ENCODE measurements around the gene CNTD1. TPM values are rescaled to one million over a fixed set of nuclear protein-coding genes. Genes with fewer than 3 reads are reported as not detected.
"Not testable (repeated sequence)": the region's sequence is repeated elsewhere in the genome, so short reads cannot be mapped to it uniquely, and the experiment has no call there.

CNTD1 gene
- total RNA-seq, 1 experiment from 2014 or later: not detected

DNA sequence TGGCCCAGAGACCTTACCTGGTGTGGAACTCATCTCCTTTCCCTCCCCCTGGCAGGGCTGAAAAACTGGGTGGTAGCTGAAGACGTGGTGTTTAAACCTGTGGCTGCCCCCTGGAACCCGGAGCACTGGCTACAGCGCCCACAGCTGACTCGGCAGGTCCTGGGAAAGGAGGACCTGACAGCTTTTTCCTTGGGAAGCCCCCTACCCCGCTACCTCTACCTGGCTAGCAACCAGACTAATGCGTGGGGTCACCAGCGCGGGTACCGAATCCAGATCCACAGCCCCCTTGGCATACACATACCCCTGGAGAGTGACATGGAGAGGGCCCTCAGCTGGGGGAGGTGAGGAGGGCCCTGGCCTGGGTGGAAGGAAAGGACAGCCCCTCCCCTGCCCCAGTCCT, 50.4 kb downstream of the CNTD1 start:
- Histone ChIP-seq H3K9me3 (no peaks in the 10 kb centered on the region), H3K4me3 (no peak overlapping the region), H3K36me3 (peaks cover 20% of the 10 kb centered on the region), H3K27me3 (no peaks in the 10 kb centered on the region)
- no peak for DNase-seq

DNA sequence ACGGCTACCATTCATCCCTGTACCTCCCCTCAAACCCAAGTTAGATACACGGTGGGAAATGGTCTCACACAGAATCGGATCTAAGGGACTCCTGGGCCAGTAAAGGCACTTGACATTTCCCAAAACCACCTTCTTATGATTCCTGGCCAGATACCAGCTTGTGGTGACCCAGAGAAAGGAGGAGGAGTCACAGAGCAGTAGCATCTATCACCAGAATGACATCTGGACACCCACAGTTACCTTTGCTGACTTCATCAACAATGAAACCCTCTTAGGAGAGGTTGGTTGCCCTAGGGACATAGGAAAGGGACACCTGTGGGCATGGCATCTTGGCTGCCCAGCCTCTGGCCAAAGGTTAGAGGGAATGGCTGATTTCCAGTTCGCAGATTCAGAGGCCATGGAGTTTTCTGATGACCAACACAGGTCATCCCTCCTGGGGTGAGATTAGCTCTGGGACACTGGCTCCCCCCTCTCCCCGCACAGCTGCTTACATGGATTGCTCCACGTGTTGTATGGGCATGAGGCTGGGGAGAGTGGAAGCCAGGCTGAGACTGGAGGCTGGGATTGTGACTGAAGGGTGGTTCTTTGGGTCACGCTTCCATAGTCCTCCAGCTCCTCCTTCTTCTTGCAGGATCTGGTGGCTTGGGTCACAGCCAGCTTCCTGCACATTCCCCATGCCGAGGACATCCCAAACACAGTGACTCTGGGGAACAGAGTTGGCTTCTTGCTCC, 51.0 kb downstream of the CNTD1 start:
- Histone ChIP-seq H3K27me3 (no peaks in the 10 kb centered on the region), H3K9me3 (no peaks in the 10 kb centered on the region), H3K36me3 (peaks cover 14% of the 10 kb centered on the region), H3K4me3 (no peak overlapping the region)
- DNase-seq: no peak

DNA sequence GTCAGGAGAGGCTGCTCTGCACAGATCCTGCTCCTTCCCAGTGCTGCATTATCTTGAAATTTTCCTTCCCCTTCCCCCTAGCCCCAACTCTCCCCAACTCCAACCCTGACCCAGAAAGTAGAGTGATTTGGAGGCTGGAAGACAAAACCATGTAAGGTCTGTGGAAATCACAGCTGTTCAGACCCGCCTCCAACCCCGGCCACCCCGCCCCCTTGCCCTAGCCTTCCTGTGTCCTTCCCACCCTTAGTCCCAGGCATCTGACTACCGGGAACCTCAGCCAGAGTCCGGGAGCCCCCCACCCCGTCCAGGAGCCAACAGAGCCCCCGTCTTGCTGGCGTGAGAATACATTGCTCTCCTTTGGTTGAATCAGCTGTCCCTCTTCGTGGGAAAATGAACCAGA, 52.3 kb downstream of the CNTD1 start, which contains the start of gene AOC3:
Gene AOC3 (plus strand): TSS at position 246 of the 400 bp plus-strand sequence. CDS start 145 bp downstream, at position 391.
- Histone ChIP-seq H3K4me3 (no peak within 1 kb of the TSS), H3K27me3 (no peaks in the 10 kb centered on the region), H3K36me3 (peaks cover under 1% of the 10 kb centered on the region), H3K9me3 (no peaks in the 10 kb centered on the region)
- no peak for DNase-seq

DNA sequence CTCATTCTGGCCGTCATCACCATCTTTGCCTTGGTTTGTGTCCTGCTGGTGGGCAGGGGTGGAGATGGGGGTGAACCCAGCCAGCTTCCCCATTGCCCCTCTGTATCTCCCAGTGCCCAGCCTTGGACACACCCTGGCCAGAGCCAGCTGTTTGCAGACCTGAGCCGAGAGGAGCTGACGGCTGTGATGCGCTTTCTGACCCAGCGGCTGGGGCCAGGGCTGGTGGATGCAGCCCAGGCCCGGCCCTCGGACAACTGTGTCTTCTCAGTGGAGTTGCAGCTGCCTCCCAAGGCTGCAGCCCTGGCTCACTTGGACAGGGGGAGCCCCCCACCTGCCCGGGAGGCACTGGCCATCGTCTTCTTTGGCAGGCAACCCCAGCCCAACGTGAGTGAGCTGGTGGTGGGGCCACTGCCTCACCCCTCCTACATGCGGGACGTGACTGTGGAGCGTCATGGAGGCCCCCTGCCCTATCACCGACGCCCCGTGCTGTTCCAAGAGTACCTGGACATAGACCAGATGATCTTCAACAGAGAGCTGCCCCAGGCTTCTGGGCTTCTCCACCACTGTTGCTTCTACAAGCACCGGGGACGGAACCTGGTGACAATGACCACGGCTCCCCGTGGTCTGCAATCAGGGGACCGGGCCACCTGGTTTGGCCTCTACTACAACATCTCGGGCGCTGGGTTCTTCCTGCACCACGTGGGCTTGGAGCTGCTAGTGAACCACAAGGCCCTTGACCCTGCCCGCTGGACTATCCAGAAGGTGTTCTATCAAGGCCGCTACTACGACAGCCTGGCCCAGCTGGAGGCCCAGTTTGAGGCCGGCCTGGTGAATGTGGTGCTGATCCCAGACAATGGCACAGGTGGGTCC, 52.9 kb downstream of the CNTD1 start:
- H3K4me3 ChIP-seq, H3K9me3 ChIP-seq, H3K36me3 ChIP-seq, DNase-seq, H3K27me3 ChIP-seq: not testable (repeated sequence)

DNA sequence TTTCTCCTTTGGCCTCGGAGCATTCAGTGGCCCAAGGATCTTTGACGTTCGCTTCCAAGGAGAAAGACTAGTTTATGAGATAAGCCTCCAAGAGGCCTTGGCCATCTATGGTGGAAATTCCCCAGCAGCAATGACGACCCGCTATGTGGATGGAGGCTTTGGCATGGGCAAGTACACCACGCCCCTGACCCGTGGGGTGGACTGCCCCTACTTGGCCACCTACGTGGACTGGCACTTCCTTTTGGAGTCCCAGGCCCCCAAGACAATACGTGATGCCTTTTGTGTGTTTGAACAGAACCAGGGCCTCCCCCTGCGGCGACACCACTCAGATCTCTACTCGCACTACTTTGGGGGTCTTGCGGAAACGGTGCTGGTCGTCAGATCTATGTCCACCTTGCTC, 53.7 kb downstream of the CNTD1 start:
- no peak for DNase-seq
- Histone ChIP-seq H3K36me3 (no peaks in the 10 kb centered on the region), H3K27me3 (no peaks in the 10 kb centered on the region), H3K4me3 (no peak overlapping the region), H3K9me3 (no peaks in the 10 kb centered on the region)

DNA sequence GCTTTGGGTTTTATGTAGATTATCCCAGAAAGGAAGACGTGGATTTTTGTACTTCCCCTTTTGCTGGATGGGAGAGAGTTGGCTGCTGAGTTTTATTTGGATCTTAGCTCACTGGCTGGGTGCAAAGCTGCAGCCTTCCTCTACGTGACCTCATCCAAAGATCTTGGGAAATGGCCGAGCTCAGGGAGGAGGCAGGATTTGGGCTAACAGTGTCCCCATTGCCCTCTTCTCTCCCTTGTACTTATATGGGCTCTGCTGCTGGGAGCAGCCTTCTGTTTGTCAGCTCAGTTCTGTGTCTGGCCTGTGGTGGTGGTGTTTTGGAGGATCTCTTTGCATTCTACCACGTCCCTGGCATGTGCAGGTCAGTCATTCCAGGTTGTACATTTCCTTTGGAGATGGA, 54.3 kb downstream of the CNTD1 start:
- H3K27me3 ChIP-seq: no peaks in the 10 kb centered on the region
- DNase-seq: no peak
- no peak overlapping the region for H3K4me3 ChIP-seq
- no peaks in the 10 kb centered on the region for H3K36me3 ChIP-seq
- H3K9me3 ChIP-seq: no peaks in the 10 kb centered on the region

DNA sequence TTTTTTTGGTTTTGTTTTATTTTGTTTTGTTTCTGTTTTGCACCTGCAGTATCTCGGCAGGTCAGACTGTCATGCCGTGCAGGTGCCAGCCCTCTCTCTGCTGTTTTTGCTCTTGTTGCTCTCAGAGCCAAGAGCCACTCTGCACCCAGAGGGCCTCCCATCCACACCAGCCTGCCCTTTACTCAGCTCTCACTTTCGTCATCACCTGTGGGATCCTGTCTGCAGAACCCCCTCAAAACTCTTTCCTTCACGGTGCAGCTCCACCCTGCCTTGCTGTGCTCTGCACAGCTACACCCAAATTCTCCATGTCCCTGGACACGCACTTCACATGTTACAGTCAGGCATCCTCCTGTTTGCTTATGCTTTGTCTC, 54.9 kb downstream of the CNTD1 start:
- no peaks in the 10 kb centered on the region for H3K9me3 ChIP-seq
- no peak overlapping the region for H3K4me3 ChIP-seq
- H3K36me3 ChIP-seq: no peaks in the 10 kb centered on the region
- no peak for DNase-seq
- no peaks in the 10 kb centered on the region for H3K27me3 ChIP-seq

DNA sequence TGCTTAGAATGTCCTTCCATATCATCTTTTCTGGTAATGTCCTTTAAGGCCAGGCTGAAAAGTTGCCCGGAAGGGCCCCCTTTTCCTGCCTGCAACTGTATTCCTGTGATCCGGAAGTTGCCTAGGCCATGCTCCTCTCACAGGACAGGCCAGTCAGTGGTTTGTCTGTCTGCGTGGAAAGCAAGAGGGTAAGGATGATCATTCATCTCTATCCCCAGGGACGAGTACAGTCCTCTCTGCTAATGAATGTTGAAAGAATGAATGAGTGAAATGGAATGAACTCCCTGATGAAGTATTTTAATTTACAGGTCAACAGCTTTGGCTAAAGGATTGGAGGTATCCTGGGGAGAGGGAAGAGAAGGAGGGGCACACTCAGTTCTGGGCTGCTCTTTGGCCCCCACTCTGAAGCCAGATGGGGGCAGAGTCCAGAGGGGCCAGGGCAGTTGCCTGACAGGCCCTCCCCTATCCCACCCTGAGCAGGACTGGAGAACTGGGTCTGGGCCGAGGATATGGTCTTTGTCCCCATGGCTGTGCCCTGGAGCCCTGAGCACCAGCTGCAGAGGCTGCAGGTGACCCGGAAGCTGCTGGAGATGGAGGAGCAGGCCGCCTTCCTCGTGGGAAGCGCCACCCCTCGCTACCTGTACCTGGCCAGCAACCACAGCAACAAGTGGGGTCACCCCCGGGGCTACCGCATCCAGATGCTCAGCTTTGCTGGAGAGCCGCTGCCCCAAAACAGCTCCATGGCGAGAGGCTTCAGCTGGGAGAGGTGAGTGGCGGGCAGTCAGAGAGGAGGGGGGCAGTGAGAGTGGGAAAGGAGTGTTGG, 55.5 kb downstream of the CNTD1 start:
- Histone ChIP-seq H3K4me3 (no peak overlapping the region), H3K9me3 (no peaks in the 10 kb centered on the region), H3K27me3 (no peaks in the 10 kb centered on the region), H3K36me3 (no peaks in the 10 kb centered on the region)
- DNase-seq: no peak

DNA sequence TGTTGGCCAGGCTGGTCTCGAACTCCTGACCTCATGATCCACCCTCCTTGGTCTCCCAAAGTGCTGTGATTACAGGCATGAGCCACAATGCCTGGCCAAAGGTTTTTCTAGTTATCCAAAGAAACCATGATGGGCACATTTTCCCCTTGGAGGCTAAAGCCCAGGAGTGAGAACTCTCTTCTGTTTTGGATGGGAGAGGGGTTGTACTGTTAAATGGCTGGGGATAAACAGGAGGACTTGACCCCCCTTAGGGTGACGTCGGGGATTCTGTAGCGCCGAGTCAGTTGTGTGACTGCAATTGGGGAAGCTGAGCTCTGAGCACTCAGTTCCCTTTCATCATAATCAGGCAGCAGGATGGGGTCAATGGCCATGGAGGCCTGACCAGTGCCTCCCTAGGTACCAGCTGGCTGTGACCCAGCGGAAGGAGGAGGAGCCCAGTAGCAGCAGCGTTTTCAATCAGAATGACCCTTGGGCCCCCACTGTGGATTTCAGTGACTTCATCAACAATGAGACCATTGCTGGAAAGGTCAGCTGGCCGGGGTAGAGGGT, 56.5 kb downstream of the CNTD1 start:
- H3K36me3 ChIP-seq: no peaks in the 10 kb centered on the region
- no peak for DNase-seq
- no peak overlapping the region for H3K4me3 ChIP-seq
- no peaks in the 10 kb centered on the region for H3K9me3 ChIP-seq
- no peaks in the 10 kb centered on the region for H3K27me3 ChIP-seq

DNA sequence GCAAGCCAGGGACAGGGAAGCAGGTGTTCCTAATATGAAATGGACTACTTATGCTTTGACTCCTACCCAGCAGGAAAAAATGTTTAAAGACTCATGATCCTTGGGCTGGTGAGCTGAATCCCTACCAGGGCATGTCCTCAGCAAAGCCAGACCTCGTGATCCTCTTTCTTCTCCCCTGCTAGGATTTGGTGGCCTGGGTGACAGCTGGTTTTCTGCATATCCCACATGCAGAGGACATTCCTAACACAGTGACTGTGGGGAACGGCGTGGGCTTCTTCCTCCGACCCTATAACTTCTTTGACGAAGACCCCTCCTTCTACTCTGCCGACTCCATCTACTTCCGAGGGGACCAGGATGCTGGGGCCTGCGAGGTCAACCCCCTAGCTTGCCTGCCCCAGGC, 57.4 kb downstream of the CNTD1 start:
- not testable (repeated sequence) for H3K36me3 ChIP-seq, H3K4me3 ChIP-seq, H3K9me3 ChIP-seq, DNase-seq, H3K27me3 ChIP-seq

DNA sequence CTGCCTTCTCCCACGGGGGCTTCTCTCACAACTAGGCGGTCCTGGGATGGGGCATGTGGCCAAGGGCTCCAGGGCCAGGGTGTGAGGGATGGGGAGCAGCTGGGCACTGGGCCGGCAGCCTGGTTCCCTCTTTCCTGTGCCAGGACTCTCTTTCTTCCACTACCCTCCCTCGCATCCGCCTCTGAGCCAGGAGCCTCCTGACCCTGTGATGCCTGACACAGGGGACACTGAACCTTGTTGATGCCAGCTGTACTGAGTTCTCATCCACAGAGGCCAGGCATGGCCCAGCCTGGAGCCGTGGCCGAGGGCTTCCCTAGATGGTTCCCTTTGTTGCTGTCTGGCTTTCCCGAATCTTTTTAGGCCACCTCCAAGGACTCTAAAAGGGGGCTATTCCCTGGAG, 57.9 kb downstream of the CNTD1 start:
- not testable (repeated sequence) for H3K9me3 ChIP-seq, H3K36me3 ChIP-seq, H3K4me3 ChIP-seq

DNA sequence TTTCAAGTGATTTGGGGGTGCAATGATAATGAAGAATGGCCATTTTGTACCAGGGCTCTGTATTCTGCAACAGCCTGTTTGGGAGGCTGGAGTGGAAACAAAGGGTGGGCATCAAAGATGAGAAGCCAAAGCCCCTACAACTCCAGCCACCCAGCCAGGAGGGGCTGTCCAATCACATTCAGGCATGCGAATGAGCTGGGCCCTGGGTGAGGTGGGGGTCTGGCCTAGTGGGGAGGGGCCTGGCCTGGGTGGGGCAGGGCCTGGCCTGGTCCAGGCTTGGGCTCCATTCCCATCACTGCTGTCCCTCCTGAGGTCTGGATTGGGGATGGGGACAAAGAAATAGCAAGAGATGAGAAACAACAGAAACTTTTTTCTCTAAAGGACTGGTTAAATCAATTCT, 58.7 kb downstream of the CNTD1 start:
- DNase-seq: no peak
- Histone ChIP-seq H3K4me3 (no peak overlapping the region), H3K9me3 (0 out of 2 replicates have a peak, but pooled peaks cover under 1% of the 10 kb centered on the region)

More for the DNA sequence above, 57.9 kb downstream of the CNTD1 start:
- not testable (repeated sequence) for DNase-seq, H3K27me3 ChIP-seq

More for the DNA sequence above, 58.7 kb downstream of the CNTD1 start:
- Histone ChIP-seq H3K27me3 (no peaks in the 10 kb centered on the region), H3K36me3 (no peaks in the 10 kb centered on the region)

Other genes with a start within 250 kb of the CNTD1 start
- 0.59 and 2.8 TPM in 2 replicates for gene HSD17B1, start 245.9 kb upstream of the CNTD1 start, total RNA-seq (2014; rRNA removed; shearing (Covaris generic); ENCODE audit: low replicate concordance)
- 7.7 and 12.4 TPM in 2 replicates for gene COASY, start 236.7 kb upstream of the CNTD1 start, total RNA-seq (2014; rRNA removed; shearing (Covaris generic); ENCODE audit: low replicate concordance)
- gene MLX, start 231.8 kb upstream of the CNTD1 start, total RNA-seq (2014; rRNA removed; shearing (Covaris generic); ENCODE audit: low replicate concordance): 19.8 and 40.0 TPM in 2 replicates
- 5.6 and 29.6 TPM in 2 replicates for gene PSMC3IP, start 221.1 kb upstream of the CNTD1 start, total RNA-seq (2014; rRNA removed; shearing (Covaris generic); ENCODE audit: low replicate concordance)
- 46.0 and 47.2 TPM in 2 replicates for gene RETREG3, start 189.5 kb upstream of the CNTD1 start, total RNA-seq (2014; rRNA removed; shearing (Covaris generic); ENCODE audit: low replicate concordance)
- gene TUBG1, start 189.2 kb upstream of the CNTD1 start, total RNA-seq (2014; rRNA removed; shearing (Covaris generic); ENCODE audit: low replicate concordance): 65.4 and 69.8 TPM in 2 replicates
- 1.4 and 4.0 TPM in 2 replicates for gene TUBG2, start 139.6 kb upstream of the CNTD1 start, total RNA-seq (2014; rRNA removed; shearing (Covaris generic); ENCODE audit: low replicate concordance)
- 16.5 and 54.1 TPM in 2 replicates for gene PLEKHH3, start 121.9 kb upstream of the CNTD1 start, total RNA-seq (2014; rRNA removed; shearing (Covaris generic); ENCODE audit: low replicate concordance)
- 5.7 TPM in 1 of 2 replicates, not detected in the other for gene CCR10, start 117.0 kb upstream of the CNTD1 start, total RNA-seq (2014; rRNA removed; shearing (Covaris generic); ENCODE audit: low replicate concordance)
- 9.2 and 9.3 TPM in 2 replicates for gene CNTNAP1, start 116.3 kb upstream of the CNTD1 start, total RNA-seq (2014; rRNA removed; shearing (Covaris generic); ENCODE audit: low replicate concordance)
- 8.4 and 20.0 TPM in 2 replicates for gene EZH1, start 53.8 kb upstream of the CNTD1 start, total RNA-seq (2014; rRNA removed; shearing (Covaris generic); ENCODE audit: low replicate concordance)
- gene RAMP2, start 37.6 kb upstream of the CNTD1 start, total RNA-seq (2014; rRNA removed; shearing (Covaris generic); ENCODE audit: low replicate concordance): not detected in 2 replicates
- gene VPS25, start 25.4 kb upstream of the CNTD1 start, total RNA-seq (2014; rRNA removed; shearing (Covaris generic); ENCODE audit: low replicate concordance): 68.7 and 99.1 TPM in 2 replicates
- gene WNK4, start 18.3 kb upstream of the CNTD1 start, total RNA-seq (2014; rRNA removed; shearing (Covaris generic); ENCODE audit: low replicate concordance): not detected in 2 replicates
- 65.1 and 90.5 TPM in 2 replicates for gene COA3, start 157 bp upstream of the CNTD1 start, total RNA-seq (2014; rRNA removed; shearing (Covaris generic); ENCODE audit: low replicate concordance)
- gene BECN1, start 25.4 kb downstream of the CNTD1 start, total RNA-seq (2014; rRNA removed; shearing (Covaris generic); ENCODE audit: low replicate concordance): 85.0 and 209 TPM in 2 replicates
- 72.7 and 82.0 TPM in 2 replicates for gene PSME3, start 34.5 kb downstream of the CNTD1 start, total RNA-seq (2014; rRNA removed; shearing (Covaris generic); ENCODE audit: low replicate concordance)
- gene AOC2, start 45.7 kb downstream of the CNTD1 start, total RNA-seq (2014; rRNA removed; shearing (Covaris generic); ENCODE audit: low replicate concordance): 0.36 TPM in 1 of 2 replicates, not detected in the other
- gene AOC3, start 52.3 kb downstream of the CNTD1 start, total RNA-seq (2014; rRNA removed; shearing (Covaris generic); ENCODE audit: low replicate concordance): 0.10 and 0.86 TPM in 2 replicates
- gene G6PC1, start 101.9 kb downstream of the CNTD1 start, total RNA-seq (2014; rRNA removed; shearing (Covaris generic); ENCODE audit: low replicate concordance): not detected in 2 replicates
- gene AARSD1, start 165.6 kb downstream of the CNTD1 start, total RNA-seq (2014; rRNA removed; shearing (Covaris generic); ENCODE audit: low replicate concordance): 41.7 and 47.0 TPM in 2 replicates
- not detected in 2 replicates for gene PTGES3L, start 181.2 kb downstream of the CNTD1 start, total RNA-seq (2014; rRNA removed; shearing (Covaris generic); ENCODE audit: low replicate concordance)
- gene RUNDC1, start 181.7 kb downstream of the CNTD1 start, total RNA-seq (2014; rRNA removed; shearing (Covaris generic); ENCODE audit: low replicate concordance): 3.8 and 5.1 TPM in 2 replicates
- gene RPL27, start 199.6 kb downstream of the CNTD1 start, total RNA-seq (2014; rRNA removed; shearing (Covaris generic); ENCODE audit: low replicate concordance): 2,193 and 2,673 TPM in 2 replicates
- gene IFI35, start 207.9 kb downstream of the CNTD1 start, total RNA-seq (2014; rRNA removed; shearing (Covaris generic); ENCODE audit: low replicate concordance): 10.7 and 26.8 TPM in 2 replicates
- 181 and 263 TPM in 2 replicates for gene VAT1, start 223.5 kb downstream of the CNTD1 start, total RNA-seq (2014; rRNA removed; shearing (Covaris generic); ENCODE audit: low replicate concordance)
- gene RND2, start 226.4 kb downstream of the CNTD1 start, total RNA-seq (2014; rRNA removed; shearing (Covaris generic); ENCODE audit: low replicate concordance): not detected in 2 replicates